Kidney epithelial cell (primary cell): ENCODE data around the gene CGREF1. TPM values are rescaled to one million over a fixed set of nuclear protein-coding genes. Genes with fewer than 3 reads are reported as not detected.

Source experiments
- DNase-seq: peaks from one replicate; pipeline ENCODE4 v3.0.0-alpha.2; 2010; ENCODE audit warnings: low read depth
- H3K27me3 ChIP-seq: 2 replicates; pipeline ENCODE4 v1.6.0; 2011; ENCODE audit warnings: low read length; ENCODE audit not compliant: control insufficient read depth, insufficient read depth
- H3K36me3 ChIP-seq: 2 replicates; pipeline ENCODE4 v1.5.1; 2011; ENCODE audit warnings: low read length; ENCODE audit not compliant: control insufficient read depth, insufficient read depth
- H3K4me3 ChIP-seq: 2 replicates; pipeline ENCODE4 v1.5.1; 2011; ENCODE audit warnings: low read depth, mild to moderate bottlenecking, control low read depth, low read length
- total RNA-seq: library from RNA; depleted of rRNA; stranded (reverse); fragments of >200 nt; gene quantifications from 2 replicates; pipeline ENCODE4 v1.2.3, GENCODE V29; 2015
- TF ChIP-seq, protein P1 (sequence below): IDR thresholded peaks from 2 replicates; pipeline ENCODE4 v1.5.1; 2011; ENCODE audit warnings: mild to moderate bottlenecking, moderate library complexity, low read length, control low read depth, inconsistent platforms; ENCODE audit not compliant: insufficient read depth, poor library complexity, severe bottlenecking

Gene CGREF1
- total RNA-seq, 1 donor from 2014 or later = 1.8 TPM

DNA sequence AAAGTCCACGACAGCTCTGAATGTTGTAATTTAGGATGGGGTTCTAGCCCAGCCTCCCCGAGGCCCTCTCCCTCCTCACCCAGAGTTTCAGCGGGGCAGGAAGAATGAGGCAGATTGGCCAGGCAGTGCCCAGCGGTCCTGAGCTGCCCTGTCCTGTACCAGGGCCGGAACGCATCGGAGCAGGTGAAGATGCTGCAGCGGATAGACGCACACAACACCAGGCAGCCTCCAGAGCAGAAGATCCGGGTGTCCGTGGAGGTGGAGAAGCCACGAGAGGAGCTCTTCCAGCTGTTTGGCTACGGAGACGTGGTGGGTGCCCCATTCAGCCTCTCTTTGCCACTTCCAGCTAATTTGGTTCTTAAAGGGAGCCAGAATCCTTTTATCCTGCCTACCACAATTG, 21.6 kb downstream of the CGREF1 start:
- TF ChIP-seq, protein P1, sequence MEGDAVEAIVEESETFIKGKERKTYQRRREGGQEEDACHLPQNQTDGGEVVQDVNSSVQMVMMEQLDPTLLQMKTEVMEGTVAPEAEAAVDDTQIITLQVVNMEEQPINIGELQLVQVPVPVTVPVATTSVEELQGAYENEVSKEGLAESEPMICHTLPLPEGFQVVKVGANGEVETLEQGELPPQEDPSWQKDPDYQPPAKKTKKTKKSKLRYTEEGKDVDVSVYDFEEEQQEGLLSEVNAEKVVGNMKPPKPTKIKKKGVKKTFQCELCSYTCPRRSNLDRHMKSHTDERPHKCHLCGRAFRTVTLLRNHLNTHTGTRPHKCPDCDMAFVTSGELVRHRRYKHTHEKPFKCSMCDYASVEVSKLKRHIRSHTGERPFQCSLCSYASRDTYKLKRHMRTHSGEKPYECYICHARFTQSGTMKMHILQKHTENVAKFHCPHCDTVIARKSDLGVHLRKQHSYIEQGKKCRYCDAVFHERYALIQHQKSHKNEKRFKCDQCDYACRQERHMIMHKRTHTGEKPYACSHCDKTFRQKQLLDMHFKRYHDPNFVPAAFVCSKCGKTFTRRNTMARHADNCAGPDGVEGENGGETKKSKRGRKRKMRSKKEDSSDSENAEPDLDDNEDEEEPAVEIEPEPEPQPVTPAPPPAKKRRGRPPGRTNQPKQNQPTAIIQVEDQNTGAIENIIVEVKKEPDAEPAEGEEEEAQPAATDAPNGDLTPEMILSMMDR = no peak
- Histone ChIP-seq H3K36me3 (no peaks in the 10 kb centered on the region), H3K4me3 (no peak overlapping the region), H3K27me3 (no peaks in the 10 kb centered on the region)
- no peak for DNase-seq

DNA sequence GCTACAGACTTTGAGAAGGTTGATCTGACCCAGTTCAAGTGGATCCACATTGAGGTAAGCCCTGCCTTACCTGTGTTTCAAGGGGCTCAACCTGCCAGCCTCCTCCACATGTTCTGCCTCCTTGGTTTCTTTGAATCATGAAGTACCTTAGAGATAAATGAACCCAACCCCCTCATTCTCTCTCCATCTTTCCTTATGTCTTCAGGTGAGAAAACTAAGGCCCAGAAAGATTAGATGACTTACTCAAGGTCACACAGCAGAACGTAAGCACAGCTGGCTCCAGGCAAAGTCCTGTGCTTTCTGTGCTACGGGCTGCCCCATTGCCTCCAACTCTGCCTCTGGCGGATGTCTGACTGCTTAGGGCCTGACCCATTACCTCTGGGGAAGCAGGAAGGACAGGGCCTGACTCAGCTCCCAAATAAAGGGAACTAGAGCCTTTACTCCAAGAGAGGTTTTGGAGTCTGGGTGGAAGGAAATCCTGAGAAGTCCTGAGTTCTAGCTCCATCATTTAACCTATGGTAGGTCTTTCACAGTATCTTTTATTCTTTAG, 22.1 kb downstream of the CGREF1 start:
- TF ChIP-seq, protein P1 = no peak
- H3K27me3 ChIP-seq = no peaks in the 10 kb centered on the region
- H3K36me3 ChIP-seq = no peaks in the 10 kb centered on the region
- no peak for DNase-seq
- H3K4me3 ChIP-seq = no peak overlapping the region

DNA sequence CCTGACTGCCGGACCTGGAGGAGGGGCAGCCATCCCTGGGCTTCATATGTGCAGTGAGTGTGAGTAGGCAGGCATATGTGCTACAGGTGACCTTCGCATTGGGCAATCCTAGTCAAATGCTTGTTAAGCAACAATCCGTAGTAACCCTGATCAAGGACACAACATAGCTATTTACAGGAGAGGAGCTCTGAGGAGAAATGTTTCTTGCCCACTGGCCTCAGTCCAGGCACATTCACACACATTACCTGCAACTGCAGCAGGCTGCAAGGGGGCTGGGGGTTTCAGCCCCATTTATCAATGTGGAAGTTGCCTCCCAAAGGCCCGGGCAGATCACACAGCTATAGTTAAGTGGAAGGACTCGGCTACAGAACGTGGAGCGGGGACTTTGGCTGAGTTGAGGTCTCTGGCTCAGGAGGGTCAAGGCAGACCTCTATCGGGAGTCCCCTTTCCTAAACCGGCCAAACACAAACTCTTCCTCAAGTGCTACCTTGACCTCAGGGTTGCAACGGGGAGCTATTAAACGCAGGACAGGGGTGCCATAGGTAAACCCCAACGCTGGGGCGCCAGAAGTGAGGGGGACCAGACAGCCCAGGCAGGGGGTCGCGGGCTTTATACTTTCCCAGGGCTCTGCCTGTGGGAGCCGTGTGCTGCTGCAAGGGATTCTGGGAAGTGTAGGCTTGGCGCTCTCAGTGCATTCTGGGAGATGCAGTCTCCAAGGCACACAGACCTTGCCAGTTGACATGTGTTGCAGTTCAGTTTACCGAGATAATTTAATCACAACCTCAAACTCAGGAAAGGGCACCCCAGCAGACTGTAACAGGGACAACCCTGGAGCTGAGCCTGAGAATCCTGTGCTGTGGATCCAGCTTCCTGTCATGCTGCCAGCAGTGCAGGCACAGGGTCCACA, 22.9 kb downstream of the CGREF1 start:
- no peak for DNase-seq
- no peaks in the 10 kb centered on the region for H3K36me3 ChIP-seq
- no peaks in the 10 kb centered on the region for H3K27me3 ChIP-seq
- TF ChIP-seq, protein P1 = no peak
- H3K4me3 ChIP-seq = peak overlapping the region; percentile 16

DNA sequence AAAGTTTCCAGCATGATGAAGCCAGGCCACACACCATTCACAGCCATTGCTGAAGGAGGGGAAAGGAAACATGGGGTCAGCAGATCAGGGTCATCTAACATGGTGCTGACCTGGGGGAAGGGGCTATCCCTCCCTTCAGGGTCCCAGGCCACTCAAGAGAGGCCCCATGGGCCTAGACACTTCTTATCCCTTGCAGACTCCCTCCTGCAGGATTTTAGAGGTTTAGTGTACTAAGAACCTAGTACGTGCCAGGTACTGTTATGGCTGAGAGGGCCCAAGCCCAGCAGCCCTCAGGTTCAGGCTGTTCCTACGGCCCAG, 23.5 kb downstream of the CGREF1 start:
- Histone ChIP-seq H3K4me3 (no peak overlapping the region), H3K36me3 (no peaks in the 10 kb centered on the region), H3K27me3 (no peaks in the 10 kb centered on the region)
- TF ChIP-seq, protein P1 = no peak
- DNase-seq = no peak

DNA sequence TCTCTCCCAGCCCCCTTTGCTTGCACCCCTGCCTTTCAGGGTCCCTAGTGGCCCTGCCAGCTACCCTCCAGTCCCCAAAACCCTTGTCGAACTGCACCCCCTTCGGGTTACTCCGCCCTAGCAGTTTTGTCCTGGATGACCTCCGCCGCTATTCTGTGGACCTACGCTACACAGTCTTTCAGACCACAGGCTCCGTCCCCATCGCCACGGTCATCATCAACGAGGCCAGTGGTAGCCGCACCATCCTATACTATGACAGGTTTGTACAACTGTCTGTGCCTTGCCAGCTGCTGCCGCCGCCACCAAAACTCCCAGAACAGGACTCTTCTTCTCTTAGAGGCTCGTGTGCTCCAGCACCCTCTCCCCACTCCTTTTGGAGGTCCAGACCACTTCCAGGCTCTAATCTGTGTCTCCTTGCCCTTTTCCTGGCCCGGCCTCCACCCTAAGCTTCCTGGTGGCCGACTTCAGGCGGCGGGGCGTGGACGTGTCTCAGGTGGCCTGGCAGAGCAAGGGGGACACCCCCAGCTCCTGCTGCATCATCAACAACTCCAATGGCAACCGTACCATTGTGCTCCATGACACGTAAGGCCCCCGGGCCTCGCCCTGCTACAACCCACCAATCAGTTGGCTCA, 24.5 kb downstream of the CGREF1 start:
- Histone ChIP-seq H3K36me3 (no peaks in the 10 kb centered on the region), H3K4me3 (no peak overlapping the region), H3K27me3 (no peaks in the 10 kb centered on the region)
- DNase-seq = no peak
- TF ChIP-seq, protein P1 = no peak
